GM23338 (cell line): ENCODE data around the gene ZNF385B. TPM values are rescaled to one million over a fixed set of nuclear protein-coding genes. Genes with fewer than 3 reads are reported as not detected.

Experiments
- ATAC-seq: fragments of 200-7000 bp; cut with Tn5 transposase; 3 replicates; pipeline ENCODE4 v1.9.1; 2020
- DNase-seq: peaks from one replicate; pipeline ENCODE4 v3.0.0-alpha.2; 2015; ENCODE audit warnings: low spot score
- H2AFZ ChIP-seq: fragments of 200-600 bp; sonication (generic); 2 replicates; pipeline ENCODE4 v1.8.0; 2016; ENCODE audit warnings: antibody characterized with exemption, mild to moderate bottlenecking, moderate library complexity
- H3F3A ChIP-seq: fragments of 200-600 bp; sonication (generic); replicated peaks from 2 replicates; pipeline ENCODE4 v1.8.0; 2017; ENCODE audit warnings: antibody characterized with exemption, mixed run types, low read depth
- H3K27ac ChIP-seq: fragments of 200-600 bp; sonication (generic); 2 replicates; pipeline ENCODE4 v1.6.1; 2016; ENCODE audit warnings: low read depth
- H3K27me3 ChIP-seq: fragments of 200-600 bp; sonication (generic); 2 replicates; pipeline ENCODE4 v1.8.0; 2016; ENCODE audit warnings: mild to moderate bottlenecking, mixed run types, moderate library complexity; ENCODE audit not compliant: insufficient read depth
- H3K36me3 ChIP-seq: fragments of 200-600 bp; sonication (generic); 2 replicates; pipeline ENCODE4 v1.8.0; 2016; ENCODE audit warnings: mild to moderate bottlenecking; ENCODE audit not compliant: insufficient read depth
- H3K4me1 ChIP-seq: fragments of 200-600 bp; sonication (generic); 2 replicates; pipeline ENCODE4 v1.8.0; 2016; ENCODE audit warnings: mild to moderate bottlenecking, moderate library complexity; ENCODE audit not compliant: insufficient read depth
- H3K4me2 ChIP-seq: fragments of 200-600 bp; sonication (generic); 2 replicates; pipeline ENCODE4 v1.7.1; 2017; ENCODE audit warnings: mixed run types
- H3K4me3 ChIP-seq: fragments of 200-600 bp; sonication (generic); 2 replicates; pipeline ENCODE4 v1.6.1; 2016; ENCODE audit warnings: mixed run types
- H3K79me2 ChIP-seq: fragments of 200-600 bp; sonication (generic); replicated peaks from 2 replicates; pipeline ENCODE4 v1.8.0; 2017; ENCODE audit warnings: mild to moderate bottlenecking; ENCODE audit not compliant: insufficient read depth
- H3K9me2 ChIP-seq: fragments of 200-600 bp; sonication (generic); 2 replicates; pipeline ENCODE4 v1.8.0; 2017; ENCODE audit not compliant: insufficient read depth
- H4K20me1 ChIP-seq: fragments of 200-600 bp; sonication (generic); replicated peaks from 2 replicates; pipeline ENCODE4 v1.8.0; 2017; ENCODE audit warnings: mild to moderate bottlenecking; ENCODE audit not compliant: insufficient read depth
- H3K27ac Mint-ChIP-seq: 2 replicates; pipeline ENCODE4 v1.8.0; 2020; ENCODE audit warnings: inconsistent platforms, mild to moderate bottlenecking, moderate library complexity, mixed read lengths
- H3K27me3 Mint-ChIP-seq: 3 replicates; pipeline ENCODE4 v1.8.0; 2022; ENCODE audit warnings: low read depth, mild to moderate bottlenecking, moderate library complexity, mixed read lengths, inconsistent platforms; ENCODE audit not compliant: insufficient read depth, poor library complexity
- H3K36me3 Mint-ChIP-seq: 3 replicates; pipeline ENCODE4 v1.8.0; 2021; ENCODE audit warnings: low read depth, mild to moderate bottlenecking, inconsistent platforms, moderate library complexity, mixed read lengths
- H3K4me1 Mint-ChIP-seq: 3 replicates; pipeline ENCODE4 v1.8.0; 2020; ENCODE audit warnings: mild to moderate bottlenecking, inconsistent platforms, mixed read lengths
- H3K4me3 Mint-ChIP-seq: 3 replicates; pipeline ENCODE4 v1.8.0; 2021; ENCODE audit warnings: moderate library complexity, mild to moderate bottlenecking, inconsistent platforms, mixed read lengths
- H3K9me3 Mint-ChIP-seq: 3 replicates; pipeline ENCODE4 v1.8.0; 2020; ENCODE audit warnings: moderate library complexity, mild to moderate bottlenecking, inconsistent platforms, mixed read lengths
- ETS1 ChIP-seq: IDR thresholded peaks from 2 replicates; pipeline ENCODE4 v1.6.1; 2016; ENCODE audit warnings: antibody characterized with exemption
- EZH2 ChIP-seq: fragments of 200-600 bp; sonication (generic); IDR thresholded peaks from one replicate; pipeline ENCODE4 v1.8.0; 2017; ENCODE audit warnings: antibody characterized with exemption, mild to moderate bottlenecking, low read depth; ENCODE audit not compliant: unreplicated experiment
- NANOG ChIP-seq: IDR thresholded peaks from 2 replicates; pipeline ENCODE4 v1.6.1; 2016; ENCODE audit warnings: antibody characterized with exemption, borderline replicate concordance
- POLR2AphosphoS5 ChIP-seq: IDR thresholded peaks from 2 replicates; pipeline ENCODE4 v1.6.1; 2016; ENCODE audit warnings: antibody characterized with exemption, low read depth
- ZNF114 ChIP-seq: fragments of 250-450 bp; sonication (Bioruptor Pico); IDR thresholded peaks from 2 replicates; pipeline ENCODE4 v1.5.0; 2020; ENCODE audit warnings: mild to moderate bottlenecking, moderate library complexity
- ZNF331 ChIP-seq: fragments of 250-450 bp; sonication (Bioruptor Pico); IDR thresholded peaks from 2 replicates; pipeline ENCODE4 v1.5.0; 2020; ENCODE audit warnings: low read depth, mild to moderate bottlenecking, moderate library complexity
- ZNF462 ChIP-seq: fragments of 250-450 bp; sonication (Bioruptor Pico); IDR thresholded peaks from 2 replicates; pipeline ENCODE4 v1.5.0; 2020; ENCODE audit warnings: mild to moderate bottlenecking, moderate library complexity
- polyA plus RNA-seq: library from polyadenylated mRNA; unstranded; fragments of >200 nt; fragmentation: Nextera tagmentation; extraction: Ambion mirVana; gene quantifications from 2 replicates; pipeline ENCODE4 v1.2.1, GENCODE V29; 2016
- total RNA-seq: library from RNA; depleted of rRNA; stranded (reverse); fragments of >200 nt; shearing (Covaris generic); gene quantifications from 2 replicates; pipeline ENCODE4 v1.2.3, GENCODE V29; 2014
- TF ChIP-seq, protein P1 (sequence below), 2 experiments: fragments of 200-600 bp in 1 of 2; sonication (generic) in 1 of 2; conservative IDR thresholded peaks; 2 replicates each; pipeline versions ENCODE4 v1.5.1 to v1.6.1; 2016 to 2017; ENCODE audit warnings: antibody characterized with exemption in 2 of 2, low read depth in 2 of 2, mild to moderate bottlenecking in 2 of 2, moderate library complexity in 1 of 2

ZNF385B gene
- total and polyA plus RNA-seq, 2 experiments from 2014 or later, result 1.5 to 4.6 TPM

DNA sequence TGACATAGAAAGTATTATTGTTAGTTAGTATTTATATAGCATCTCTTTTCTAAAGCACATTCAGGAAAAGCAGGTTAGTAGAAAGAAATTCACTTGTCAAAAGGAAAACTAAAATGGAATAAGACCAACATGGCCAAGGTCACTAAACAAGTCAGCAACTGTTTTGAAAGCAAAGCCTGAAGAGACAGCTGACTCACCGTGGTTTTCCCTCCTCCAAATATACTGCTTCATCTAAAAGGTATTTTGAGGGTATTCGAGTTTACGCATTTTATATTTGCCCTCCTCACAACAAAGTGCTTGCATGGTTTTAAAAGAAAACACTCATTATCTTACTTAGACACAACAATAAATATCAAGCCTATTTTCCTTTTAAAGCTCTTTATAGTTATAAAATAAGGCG, 24.0 kb downstream of the ZNF385B start:
- H3K36me3 Mint-ChIP-seq, result no peaks in the 10 kb centered on the region
- no peaks in the 10 kb centered on the region for H3K27me3 Mint-ChIP-seq
- H3K27ac Mint-ChIP-seq, result no peak overlapping the region
- no peaks in the 10 kb centered on the region for H3K9me2 ChIP-seq
- H3K4me3 Mint-ChIP-seq, result no peak overlapping the region
- no peak overlapping the region for H2AFZ ChIP-seq
- no peak overlapping the region for H3K4me2 ChIP-seq
- H4K20me1 ChIP-seq, result no peaks in the 10 kb centered on the region
- TF ChIP-seq ZNF114 (CRISPR knock-in tag), result no peak
- no peaks in the 10 kb centered on the region for H3K79me2 ChIP-seq
- peaks cover 2% of the 10 kb centered on the region; the same call in 2 of the 3 replicates for H3K4me1 Mint-ChIP-seq
- no peak overlapping the region for H3K4me3 ChIP-seq
- no peak overlapping the region for H3K27ac ChIP-seq
- DNase-seq, result no peak
- no peaks in the 10 kb centered on the region for H3K9me3 Mint-ChIP-seq
- no peaks in the 10 kb centered on the region for H3K4me1 ChIP-seq
- no peaks in the 10 kb centered on the region for H3F3A ChIP-seq
- ATAC-seq, result no peak
- H3K36me3 ChIP-seq, result no peaks in the 10 kb centered on the region
- no peaks in the 10 kb centered on the region for H3K27me3 ChIP-seq

DNA sequence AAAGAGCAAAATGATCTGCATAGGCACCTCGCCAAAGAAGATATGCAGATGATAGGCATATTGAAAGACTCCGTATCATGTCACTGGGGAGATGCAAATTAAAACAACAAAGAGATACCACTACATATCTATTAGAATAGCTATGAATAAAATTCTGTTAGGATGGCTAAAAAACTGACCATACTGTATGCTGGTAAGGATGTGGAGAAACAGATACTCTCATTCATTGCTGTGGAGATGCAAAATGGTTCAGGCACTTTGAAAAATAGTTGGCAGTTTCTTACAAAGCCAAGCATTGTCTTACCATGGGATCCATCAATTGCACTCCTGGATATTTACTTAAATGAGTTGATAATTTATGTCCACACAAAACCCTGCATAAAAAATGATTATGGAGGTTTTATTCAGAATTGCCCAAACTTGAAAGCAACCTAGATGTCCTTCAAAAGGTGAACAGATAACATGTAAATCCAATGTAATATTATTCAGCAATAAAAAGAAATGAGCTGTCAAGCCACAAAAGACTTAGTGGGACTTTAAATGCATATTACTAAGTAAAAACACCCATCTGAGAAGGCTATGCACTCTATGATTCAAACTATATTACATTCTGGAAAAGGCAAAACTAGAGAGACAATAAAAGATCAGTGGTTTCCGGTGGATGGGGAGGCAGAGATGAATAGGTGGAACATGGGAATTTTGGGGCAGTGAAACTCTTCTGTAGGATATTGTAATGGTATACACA, 31.2 kb downstream of the ZNF385B start:
- Histone ChIP-seq H4K20me1 (no peaks in the 10 kb centered on the region), H3K79me2 (no peaks in the 10 kb centered on the region), H3K4me1 (peaks cover 8% of the 10 kb centered on the region), H3K27ac (no peak overlapping the region), H2AFZ (no peak overlapping the region), H3K4me3 (no peak overlapping the region), H3K36me3 (no peaks in the 10 kb centered on the region), H3K27me3 (no peaks in the 10 kb centered on the region), H3K9me2 (no peaks in the 10 kb centered on the region), H3F3A (no peaks in the 10 kb centered on the region), H3K4me2 (no peak overlapping the region)
- Mint-ChIP-seq H3K9me3 (no peaks in the 10 kb centered on the region), H3K4me3 (no peak overlapping the region), H3K27ac (0 out of 2 replicates have a peak overlapping the region, but pooled peaks have one; percentile 3), H3K36me3 (no peaks in the 10 kb centered on the region), H3K4me1 (peaks cover 19% of the 10 kb centered on the region), H3K27me3 (peaks cover 3% of the 10 kb centered on the region)
- ATAC-seq, result no peak
- DNase-seq, result no peak
- TF ChIP-seq NANOG (no peak), ZNF331 (CRISPR knock-in tag) (no peak), ETS1 (no peak), EZH2 (no peak), ZNF114 (CRISPR knock-in tag) (no peak), POLR2AphosphoS5 (no peak), ZNF462 (CRISPR knock-in tag) (no peak)
- TF ChIP-seq, protein P1, sequence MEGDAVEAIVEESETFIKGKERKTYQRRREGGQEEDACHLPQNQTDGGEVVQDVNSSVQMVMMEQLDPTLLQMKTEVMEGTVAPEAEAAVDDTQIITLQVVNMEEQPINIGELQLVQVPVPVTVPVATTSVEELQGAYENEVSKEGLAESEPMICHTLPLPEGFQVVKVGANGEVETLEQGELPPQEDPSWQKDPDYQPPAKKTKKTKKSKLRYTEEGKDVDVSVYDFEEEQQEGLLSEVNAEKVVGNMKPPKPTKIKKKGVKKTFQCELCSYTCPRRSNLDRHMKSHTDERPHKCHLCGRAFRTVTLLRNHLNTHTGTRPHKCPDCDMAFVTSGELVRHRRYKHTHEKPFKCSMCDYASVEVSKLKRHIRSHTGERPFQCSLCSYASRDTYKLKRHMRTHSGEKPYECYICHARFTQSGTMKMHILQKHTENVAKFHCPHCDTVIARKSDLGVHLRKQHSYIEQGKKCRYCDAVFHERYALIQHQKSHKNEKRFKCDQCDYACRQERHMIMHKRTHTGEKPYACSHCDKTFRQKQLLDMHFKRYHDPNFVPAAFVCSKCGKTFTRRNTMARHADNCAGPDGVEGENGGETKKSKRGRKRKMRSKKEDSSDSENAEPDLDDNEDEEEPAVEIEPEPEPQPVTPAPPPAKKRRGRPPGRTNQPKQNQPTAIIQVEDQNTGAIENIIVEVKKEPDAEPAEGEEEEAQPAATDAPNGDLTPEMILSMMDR (conservative IDR thresholded peaks at IDR 0.05; ENCODE audit: low read depth in 2 of 2), result no peak
